ENCODE measurements around the gene PAQR5.

Gene PAQR5

GRCh38 chr15:69323893-69324430, 25.2 kb downstream of the PAQR5 start:
- Histone ChIP-seq H3K4me3 (ENCODE audit: low read depth, low read length) (no peak overlapping the region), H3K4me1 (ENCODE audit: control insufficient read depth in 1 of 2, insufficient read depth in 2 of 2, low read length in 2 of 2) (no peaks in the 10 kb centered on the region), H3K23ac (ENCODE audit: low read length) (no peak overlapping the region), H4K8ac (ENCODE audit: low read depth, low read length) (no peak overlapping the region), H2BK5ac (ENCODE audit: low read depth, low read length, poor library complexity) (no peak overlapping the region), H3K27ac (ENCODE audit: low read depth, low read length) (no peak overlapping the region), H3K27me3 (ENCODE audit: insufficient read depth, low read length) (no peaks in the 10 kb centered on the region), H4K12ac (ENCODE audit: low read depth, low read length) (no peak overlapping the region), H2BK12ac (ENCODE audit: low read length) (no peak overlapping the region), H2AK5ac (ENCODE audit: low read length) (no peak overlapping the region), H3K79me2 (ENCODE audit: control insufficient read depth, insufficient read depth, low read length, poor library complexity) (no peaks in the 10 kb centered on the region), H3K9ac (ENCODE audit: low read length) (no peak overlapping the region), H3K14ac (ENCODE audit: low read length) (no peak overlapping the region), H3K4me2 (ENCODE audit: low read length) (no peak overlapping the region), H3K4ac (ENCODE audit: low read depth, low read length) (no peak overlapping the region), H3K9me3 (ENCODE audit: insufficient read depth, low read depth, low read length) (no peaks in the 10 kb centered on the region), H2BK120ac (ENCODE audit: insufficient read depth, low read length, poor library complexity) (no peak overlapping the region), H4K91ac (ENCODE audit: low read depth, low read length) (no peak overlapping the region), H3K36me3 (ENCODE audit: control insufficient read depth in 1 of 2, insufficient read depth in 2 of 2, low read length in 2 of 2) (no peaks in the 10 kb centered on the region), H3K18ac (ENCODE audit: low read length) (no peak overlapping the region), H3K79me1 (ENCODE audit: low read length) (no peaks in the 10 kb centered on the region), H2AFZ (ENCODE audit: insufficient read depth, low read length, poor library complexity) (no peak overlapping the region)
- no peak for DNase-seq
- WGBS (ENCODE audit: extremely low coverage, insufficient coverage, insufficient read length) = no CpG with 5 or more reads among the region's 5 CpGs

GRCh38 chr15:69324565-69324964, 25.9 kb downstream of the PAQR5 start:
- Histone ChIP-seq H3K4ac (ENCODE audit: low read depth, low read length) (no peak overlapping the region), H3K18ac (ENCODE audit: low read length) (no peak overlapping the region), H3K9me3 (ENCODE audit: insufficient read depth, low read depth, low read length) (no peaks in the 10 kb centered on the region), H4K91ac (ENCODE audit: low read depth, low read length) (no peak overlapping the region), H3K4me2 (ENCODE audit: low read length) (no peak overlapping the region), H3K27me3 (ENCODE audit: insufficient read depth, low read length) (no peaks in the 10 kb centered on the region), H2BK5ac (ENCODE audit: low read depth, low read length, poor library complexity) (no peak overlapping the region), H4K8ac (ENCODE audit: low read depth, low read length) (no peak overlapping the region), H3K79me1 (ENCODE audit: low read length) (no peaks in the 10 kb centered on the region), H3K14ac (ENCODE audit: low read length) (no peak overlapping the region), H3K4me1 (ENCODE audit: control insufficient read depth in 1 of 2, insufficient read depth in 2 of 2, low read length in 2 of 2) (no peaks in the 10 kb centered on the region), H3K23ac (ENCODE audit: low read length) (no peak overlapping the region), H2BK12ac (ENCODE audit: low read length) (no peak overlapping the region), H3K9ac (ENCODE audit: low read length) (no peak overlapping the region), H2AFZ (ENCODE audit: insufficient read depth, low read length, poor library complexity) (no peak overlapping the region), H4K12ac (ENCODE audit: low read depth, low read length) (no peak overlapping the region), H3K79me2 (ENCODE audit: control insufficient read depth, insufficient read depth, low read length, poor library complexity) (no peaks in the 10 kb centered on the region), H3K4me3 (ENCODE audit: low read depth, low read length) (no peak overlapping the region), H3K27ac (ENCODE audit: low read depth, low read length) (no peak overlapping the region), H3K36me3 (ENCODE audit: control insufficient read depth in 1 of 2, insufficient read depth in 2 of 2, low read length in 2 of 2) (no peaks in the 10 kb centered on the region), H2AK5ac (ENCODE audit: low read length) (no peak overlapping the region), H2BK120ac (ENCODE audit: insufficient read depth, low read length, poor library complexity) (no peak overlapping the region)
- no CpG with 5 or more reads among the region's 5 CpGs for WGBS (ENCODE audit: extremely low coverage, insufficient coverage, insufficient read length)
- DNase-seq = no peak

- Histone ChIP-seq H4K12ac (ENCODE audit: low read depth, low read length) (no peak overlapping the region), H3K79me2 (ENCODE audit: control insufficient read depth, insufficient read depth, low read length, poor library complexity) (no peaks in the 10 kb centered on the region), H2BK12ac (ENCODE audit: low read length) (no peak overlapping the region), H2AK5ac (ENCODE audit: low read length) (no peak overlapping the region), H4K91ac (ENCODE audit: low read depth, low read length) (no peak overlapping the region), H3K4ac (ENCODE audit: low read depth, low read length) (no peak overlapping the region), H3K23ac (ENCODE audit: low read length) (no peak overlapping the region), H2BK5ac (ENCODE audit: low read depth, low read length, poor library complexity) (no peak overlapping the region), H3K4me1 (ENCODE audit: control insufficient read depth in 1 of 2, insufficient read depth in 2 of 2, low read length in 2 of 2) (no peaks in the 10 kb centered on the region), H3K14ac (ENCODE audit: low read length) (no peak overlapping the region), H3K36me3 (ENCODE audit: control insufficient read depth in 1 of 2, insufficient read depth in 2 of 2, low read length in 2 of 2) (no peaks in the 10 kb centered on the region), H3K9ac (ENCODE audit: low read length) (no peak overlapping the region), H3K4me2 (ENCODE audit: low read length) (no peak overlapping the region), H2AFZ (ENCODE audit: insufficient read depth, low read length, poor library complexity) (no peak overlapping the region), H3K27ac (ENCODE audit: low read depth, low read length) (no peak overlapping the region), H3K4me3 (ENCODE audit: low read depth, low read length) (no peak overlapping the region), H2BK120ac (ENCODE audit: insufficient read depth, low read length, poor library complexity) (no peak overlapping the region), H3K27me3 (ENCODE audit: insufficient read depth, low read length) (no peaks in the 10 kb centered on the region), H3K9me3 (ENCODE audit: insufficient read depth, low read depth, low read length) (no peaks in the 10 kb centered on the region), H4K8ac (ENCODE audit: low read depth, low read length) (no peak overlapping the region), H3K18ac (ENCODE audit: low read length) (no peak overlapping the region), H3K79me1 (ENCODE audit: low read length) (no peaks in the 10 kb centered on the region)
- DNase-seq = no peak
- no CpG with 5 or more reads among the region's 7 CpGs for WGBS (ENCODE audit: extremely low coverage, insufficient coverage, insufficient read length)
Measured at GRCh38 chr15:69325456-69325971, 26.8 kb downstream of the PAQR5 start.

DNA sequence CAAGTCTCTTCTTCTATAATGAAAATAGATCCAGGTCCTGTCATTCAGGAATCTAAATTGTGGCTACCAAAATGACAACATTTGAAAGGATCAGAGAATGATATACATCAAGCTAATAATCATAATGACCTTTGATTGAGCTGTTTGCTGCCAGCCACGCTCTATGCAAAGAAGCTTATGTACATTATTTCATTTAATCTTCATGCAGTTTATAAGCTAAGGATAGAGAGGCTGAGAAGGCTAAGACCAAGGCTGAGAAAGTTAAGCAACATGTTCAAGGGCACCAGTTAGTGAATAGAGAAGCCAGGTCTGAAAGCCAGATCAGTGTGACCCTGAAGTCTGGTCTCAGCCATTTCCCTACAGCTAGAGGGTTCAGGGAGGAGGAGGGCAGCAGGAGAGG, 29.4 kb downstream of the PAQR5 start:
- no peak overlapping the region for H4K91ac ChIP-seq (ENCODE audit: low read depth, low read length)
- no peak overlapping the region for H3K9ac ChIP-seq (ENCODE audit: low read length)
- DNase-seq = no peak
- no peaks in the 10 kb centered on the region for H3K27me3 ChIP-seq (ENCODE audit: insufficient read depth, low read length)
- H3K4me3 ChIP-seq (ENCODE audit: low read depth, low read length) = no peak overlapping the region
- H3K23ac ChIP-seq (ENCODE audit: low read length) = no peak overlapping the region
- no peak overlapping the region for H4K8ac ChIP-seq (ENCODE audit: low read depth, low read length)
- no peak overlapping the region for H2BK120ac ChIP-seq (ENCODE audit: insufficient read depth, low read length, poor library complexity)
- H3K9me3 ChIP-seq (ENCODE audit: insufficient read depth, low read depth, low read length) = peaks cover 4% of the 10 kb centered on the region
- H2AK5ac ChIP-seq (ENCODE audit: low read length) = no peak overlapping the region
- no peak overlapping the region for H2BK5ac ChIP-seq (ENCODE audit: low read depth, low read length, poor library complexity)
- no peaks in the 10 kb centered on the region for H3K36me3 ChIP-seq (ENCODE audit: control insufficient read depth in 1 of 2, insufficient read depth in 2 of 2, low read length in 2 of 2)
- no peak overlapping the region for H2BK12ac ChIP-seq (ENCODE audit: low read length)
- H3K18ac ChIP-seq (ENCODE audit: low read length) = no peak overlapping the region
- no CpG with 5 or more reads among the region's 1 CpG for WGBS (ENCODE audit: extremely low coverage, insufficient coverage, insufficient read length)
- H2AFZ ChIP-seq (ENCODE audit: insufficient read depth, low read length, poor library complexity) = no peak overlapping the region
- H3K27ac ChIP-seq (ENCODE audit: low read depth, low read length) = no peak overlapping the region
- no peak overlapping the region for H3K14ac ChIP-seq (ENCODE audit: low read length)
- no peak overlapping the region for H3K4me2 ChIP-seq (ENCODE audit: low read length)
- no peaks in the 10 kb centered on the region for H3K79me1 ChIP-seq (ENCODE audit: low read length)
- no peak overlapping the region for H3K4ac ChIP-seq (ENCODE audit: low read depth, low read length)
- no peaks in the 10 kb centered on the region for H3K79me2 ChIP-seq (ENCODE audit: control insufficient read depth, insufficient read depth, low read length, poor library complexity)
- no peak overlapping the region for H4K12ac ChIP-seq (ENCODE audit: low read depth, low read length)
- H3K4me1 ChIP-seq (ENCODE audit: control insufficient read depth in 1 of 2, insufficient read depth in 2 of 2, low read length in 2 of 2) = no peaks in the 10 kb centered on the region

Data from trophoblast cell (in vitro differentiated cells and primary cell).